ENCODE data around the gene FAM186B. TPM values are rescaled to one million over a fixed set of nuclear protein-coding genes. Genes with fewer than 3 reads are reported as not detected.

Gene FAM186B
- total RNA-seq, 1 experiment from 2014 or later, result 0.19 TPM

GRCh38 chr12:49554266-49554665, 51.2 kb downstream of the FAM186B start:
- Histone ChIP-seq H3K4me3 (ENCODE audit: low read depth, low read length, poor library complexity, severe bottlenecking) (no peak overlapping the region), H3K27ac (ENCODE audit: low read depth, low read length, poor library complexity, severe bottlenecking) (no peak overlapping the region), H3K9me3 (ENCODE audit: low read depth, low read length, poor library complexity, severe bottlenecking) (no peaks in the 10 kb centered on the region), H3K4me1 (ENCODE audit: insufficient read depth, low read length, poor library complexity, severe bottlenecking) (no peaks in the 10 kb centered on the region), H3K27me3 (replicated peaks; ENCODE audit: insufficient read depth, low read depth, low read length, poor library complexity) (no peaks in the 10 kb centered on the region), H3K36me3 (ENCODE audit: insufficient read depth, low read length, poor library complexity, severe bottlenecking) (peaks cover 15% of the 10 kb centered on the region)
- no peak for DNase-seq (ENCODE audit: low spot score)
- no TSS peak for BruUV-seq (replicated peaks)
- ChIA-PET CTCF (interaction anchor here (1.1 kb wide), 1 partner anchor 196 kb away, joined by 3 read pairs; no protein-coding TSS in a partner anchor), POLR2A (ENCODE audit: low non-redundant PET) (no interaction called here)
- intact Hi-C loops (cut with micrococcal nuclease; ENCODE audit: unreplicated experiment), result no loop called here
- no peak for TF ChIP-seq CTCF (conservative IDR thresholded peaks at IDR 0.05; ENCODE audit: low read depth, low read length)
- no peak for TF ChIP-seq EZH2 (IDR thresholded peaks at IDR 0.05; ENCODE audit: borderline replicate concordance, low read depth, low read length, poor library complexity, severe bottlenecking)

- BruUV-seq (replicated peaks), result no TSS peak
- TF ChIP-seq EZH2 (IDR thresholded peaks at IDR 0.05; ENCODE audit: borderline replicate concordance, low read depth, low read length, poor library complexity, severe bottlenecking) (no peak), CTCF (conservative IDR thresholded peaks at IDR 0.05; ENCODE audit: low read depth, low read length) (peak; percentile 45)
- intact Hi-C loops (cut with micrococcal nuclease; ENCODE audit: unreplicated experiment), result no loop called here
- Histone ChIP-seq H3K9me3 (ENCODE audit: low read depth, low read length, poor library complexity, severe bottlenecking) (no peaks in the 10 kb centered on the region), H3K4me3 (ENCODE audit: low read depth, low read length, poor library complexity, severe bottlenecking) (no peak overlapping the region), H3K27ac (ENCODE audit: low read depth, low read length, poor library complexity, severe bottlenecking) (no peak overlapping the region), H3K36me3 (ENCODE audit: insufficient read depth, low read length, poor library complexity, severe bottlenecking) (peaks cover 8% of the 10 kb centered on the region), H3K4me1 (ENCODE audit: insufficient read depth, low read length, poor library complexity, severe bottlenecking) (no peaks in the 10 kb centered on the region), H3K27me3 (replicated peaks; ENCODE audit: insufficient read depth, low read depth, low read length, poor library complexity) (no peaks in the 10 kb centered on the region)
- ChIA-PET CTCF (interaction anchor here (0.6 to 1.1 kb wide), 2 partner anchors 195 to 196 kb away, joined by 3 read pairs; no protein-coding TSS in a partner anchor), POLR2A (ENCODE audit: low non-redundant PET) (no interaction called here)
- peak; percentile 34 for DNase-seq (ENCODE audit: low spot score)
These were observed 51.8 kb downstream of the FAM186B start for GRCh38 chr12:49553512-49554088.

- intact Hi-C loops (cut with micrococcal nuclease; ENCODE audit: unreplicated experiment), result no loop called here
- H3K4me3 ChIP-seq (ENCODE audit: low read depth, low read length, poor library complexity, severe bottlenecking), result no peak overlapping the region
- DNase-seq (ENCODE audit: low spot score), result no peak
- ChIA-PET POLR2A (ENCODE audit: low non-redundant PET) (no interaction called here), CTCF (interaction anchor here (0.5 kb wide), 1 partner anchor 16 kb away, joined by 7 read pairs; no protein-coding TSS in a partner anchor)
- peaks cover 1% of the 10 kb centered on the region for H3K36me3 ChIP-seq (ENCODE audit: insufficient read depth, low read length, poor library complexity, severe bottlenecking)
- H3K27ac ChIP-seq (ENCODE audit: low read depth, low read length, poor library complexity, severe bottlenecking), result no peak overlapping the region
- no peaks in the 10 kb centered on the region for H3K27me3 ChIP-seq (replicated peaks; ENCODE audit: insufficient read depth, low read depth, low read length, poor library complexity)
- H3K9me3 ChIP-seq (ENCODE audit: low read depth, low read length, poor library complexity, severe bottlenecking), result no peaks in the 10 kb centered on the region
- H3K4me1 ChIP-seq (ENCODE audit: insufficient read depth, low read length, poor library complexity, severe bottlenecking), result no peaks in the 10 kb centered on the region
- no peak for TF ChIP-seq EZH2 (IDR thresholded peaks at IDR 0.05; ENCODE audit: borderline replicate concordance, low read depth, low read length, poor library complexity, severe bottlenecking)
- TF ChIP-seq CTCF (conservative IDR thresholded peaks at IDR 0.05; ENCODE audit: low read depth, low read length), result no peak
- BruUV-seq (replicated peaks), result no TSS peak
These were observed 52.5 kb downstream of the FAM186B start for GRCh38 chr12:49552899-49553298.
